GM23338 (cell line): ENCODE data around the gene AMPH. TPM values are rescaled to one million over a fixed set of nuclear protein-coding genes. Genes with fewer than 3 reads are reported as not detected.

Experiments
- ATAC-seq: fragments of 200-7000 bp; cut with Tn5 transposase; 3 replicates; pipeline ENCODE4 v1.9.1; 2020
- DNase-seq: peaks from one replicate; pipeline ENCODE4 v3.0.0-alpha.2; 2015; ENCODE audit warnings: low spot score
- H2AFZ ChIP-seq: fragments of 200-600 bp; sonication (generic); 2 replicates; pipeline ENCODE4 v1.8.0; 2016; ENCODE audit warnings: antibody characterized with exemption, mild to moderate bottlenecking, moderate library complexity
- H3F3A ChIP-seq: fragments of 200-600 bp; sonication (generic); replicated peaks from 2 replicates; pipeline ENCODE4 v1.8.0; 2017; ENCODE audit warnings: antibody characterized with exemption, mixed run types, low read depth
- H3K27ac ChIP-seq: fragments of 200-600 bp; sonication (generic); 2 replicates; pipeline ENCODE4 v1.6.1; 2016; ENCODE audit warnings: low read depth
- H3K27me3 ChIP-seq: fragments of 200-600 bp; sonication (generic); 2 replicates; pipeline ENCODE4 v1.8.0; 2016; ENCODE audit warnings: mild to moderate bottlenecking, mixed run types, moderate library complexity; ENCODE audit not compliant: insufficient read depth
- H3K36me3 ChIP-seq: fragments of 200-600 bp; sonication (generic); 2 replicates; pipeline ENCODE4 v1.8.0; 2016; ENCODE audit warnings: mild to moderate bottlenecking; ENCODE audit not compliant: insufficient read depth
- H3K4me1 ChIP-seq: fragments of 200-600 bp; sonication (generic); 2 replicates; pipeline ENCODE4 v1.8.0; 2016; ENCODE audit warnings: mild to moderate bottlenecking, moderate library complexity; ENCODE audit not compliant: insufficient read depth
- H3K4me2 ChIP-seq: fragments of 200-600 bp; sonication (generic); 2 replicates; pipeline ENCODE4 v1.7.1; 2017; ENCODE audit warnings: mixed run types
- H3K4me3 ChIP-seq: fragments of 200-600 bp; sonication (generic); 2 replicates; pipeline ENCODE4 v1.6.1; 2016; ENCODE audit warnings: mixed run types
- H3K79me2 ChIP-seq: fragments of 200-600 bp; sonication (generic); replicated peaks from 2 replicates; pipeline ENCODE4 v1.8.0; 2017; ENCODE audit warnings: mild to moderate bottlenecking; ENCODE audit not compliant: insufficient read depth
- H3K9me2 ChIP-seq: fragments of 200-600 bp; sonication (generic); 2 replicates; pipeline ENCODE4 v1.8.0; 2017; ENCODE audit not compliant: insufficient read depth
- H4K20me1 ChIP-seq: fragments of 200-600 bp; sonication (generic); replicated peaks from 2 replicates; pipeline ENCODE4 v1.8.0; 2017; ENCODE audit warnings: mild to moderate bottlenecking; ENCODE audit not compliant: insufficient read depth
- H3K27ac Mint-ChIP-seq: 2 replicates; pipeline ENCODE4 v1.8.0; 2020; ENCODE audit warnings: inconsistent platforms, mild to moderate bottlenecking, moderate library complexity, mixed read lengths
- H3K27me3 Mint-ChIP-seq: 3 replicates; pipeline ENCODE4 v1.8.0; 2022; ENCODE audit warnings: low read depth, mild to moderate bottlenecking, moderate library complexity, mixed read lengths, inconsistent platforms; ENCODE audit not compliant: insufficient read depth, poor library complexity
- H3K36me3 Mint-ChIP-seq: 3 replicates; pipeline ENCODE4 v1.8.0; 2021; ENCODE audit warnings: low read depth, mild to moderate bottlenecking, inconsistent platforms, moderate library complexity, mixed read lengths
- H3K4me1 Mint-ChIP-seq: 3 replicates; pipeline ENCODE4 v1.8.0; 2020; ENCODE audit warnings: mild to moderate bottlenecking, inconsistent platforms, mixed read lengths
- H3K4me3 Mint-ChIP-seq: 3 replicates; pipeline ENCODE4 v1.8.0; 2021; ENCODE audit warnings: moderate library complexity, mild to moderate bottlenecking, inconsistent platforms, mixed read lengths
- H3K9me3 Mint-ChIP-seq: 3 replicates; pipeline ENCODE4 v1.8.0; 2020; ENCODE audit warnings: moderate library complexity, mild to moderate bottlenecking, inconsistent platforms, mixed read lengths
- CREB1 ChIP-seq: fragments of 250-450 bp; sonication (Bioruptor Pico); IDR thresholded peaks from 2 replicates; pipeline ENCODE4 v1.5.0; 2020; ENCODE audit warnings: low read depth, mild to moderate bottlenecking, moderate library complexity
- CTCF ChIP-seq, 2 experiments: fragments of 200-600 bp in 1 of 2; sonication (generic) in 1 of 2; conservative IDR thresholded peaks; 2 replicates each; pipeline versions ENCODE4 v1.5.1 to v1.6.1; 2016 to 2017; ENCODE audit warnings: antibody characterized with exemption in 2 of 2, low read depth in 2 of 2, mild to moderate bottlenecking in 2 of 2, moderate library complexity in 1 of 2
- ETS1 ChIP-seq: IDR thresholded peaks from 2 replicates; pipeline ENCODE4 v1.6.1; 2016; ENCODE audit warnings: antibody characterized with exemption
- EZH2 ChIP-seq: fragments of 200-600 bp; sonication (generic); IDR thresholded peaks from one replicate; pipeline ENCODE4 v1.8.0; 2017; ENCODE audit warnings: antibody characterized with exemption, mild to moderate bottlenecking, low read depth; ENCODE audit not compliant: unreplicated experiment
- EZH2phosphoT487 ChIP-seq: fragments of 200-600 bp; sonication (generic); IDR thresholded peaks from one replicate; pipeline ENCODE4 v1.8.1; 2018; ENCODE audit warnings: antibody characterized with exemption; ENCODE audit not compliant: unreplicated experiment
- JUNB ChIP-seq: IDR thresholded peaks from one replicate; pipeline ENCODE4 v1.6.1; 2016; ENCODE audit warnings: antibody characterized with exemption; ENCODE audit not compliant: unreplicated experiment
- NANOG ChIP-seq: IDR thresholded peaks from 2 replicates; pipeline ENCODE4 v1.6.1; 2016; ENCODE audit warnings: antibody characterized with exemption, borderline replicate concordance
- STAT1 ChIP-seq: IDR thresholded peaks from one replicate; pipeline ENCODE4 v1.6.1; 2016; ENCODE audit warnings: antibody characterized with exemption; ENCODE audit not compliant: unreplicated experiment
- ZNF114 ChIP-seq: fragments of 250-450 bp; sonication (Bioruptor Pico); IDR thresholded peaks from 2 replicates; pipeline ENCODE4 v1.5.0; 2020; ENCODE audit warnings: mild to moderate bottlenecking, moderate library complexity
- ZNF331 ChIP-seq: fragments of 250-450 bp; sonication (Bioruptor Pico); IDR thresholded peaks from 2 replicates; pipeline ENCODE4 v1.5.0; 2020; ENCODE audit warnings: low read depth, mild to moderate bottlenecking, moderate library complexity
- ZNF462 ChIP-seq: fragments of 250-450 bp; sonication (Bioruptor Pico); IDR thresholded peaks from 2 replicates; pipeline ENCODE4 v1.5.0; 2020; ENCODE audit warnings: mild to moderate bottlenecking, moderate library complexity
- polyA plus RNA-seq: library from polyadenylated mRNA; unstranded; fragments of >200 nt; fragmentation: Nextera tagmentation; extraction: Ambion mirVana; gene quantifications from 2 replicates; pipeline ENCODE4 v1.2.1, GENCODE V29; 2016
- total RNA-seq: library from RNA; depleted of rRNA; stranded (reverse); fragments of >200 nt; shearing (Covaris generic); gene quantifications from 2 replicates; pipeline ENCODE4 v1.2.3, GENCODE V29; 2014

AMPH gene
- total and polyA plus RNA-seq, 2 experiments from 2014 or later = 4.8 to 10.2 TPM

- Histone ChIP-seq H4K20me1 (no peaks in the 10 kb centered on the region), H3K27me3 (no peaks in the 10 kb centered on the region), H3K79me2 (no peaks in the 10 kb centered on the region), H3K9me2 (0 out of 2 replicates have a peak, but pooled peaks cover 2% of the 10 kb centered on the region), H2AFZ (no peak overlapping the region), H3K36me3 (no peaks in the 10 kb centered on the region), H3K4me3 (no peak overlapping the region), H3F3A (no peaks in the 10 kb centered on the region), H3K4me2 (no peak overlapping the region), H3K4me1 (no peaks in the 10 kb centered on the region), H3K27ac (no peak overlapping the region)
- Mint-ChIP-seq H3K27me3 (no peaks in the 10 kb centered on the region), H3K36me3 (no peaks in the 10 kb centered on the region), H3K4me1 (no peaks in the 10 kb centered on the region), H3K27ac (no peak overlapping the region), H3K9me3 (no peaks in the 10 kb centered on the region), H3K4me3 (no peak overlapping the region)
- DNase-seq (no peak), ATAC-seq (no peak)
- TF ChIP-seq EZH2phosphoT487 (no peak), EZH2 (no peak), JUNB (no peak), ZNF331 (CRISPR knock-in tag) (no peak)
Observed at GRCh38 chr7:38615665-38616064, 15.5 kb downstream of the AMPH start.

- H3K4me1 Mint-ChIP-seq = no peaks in the 10 kb centered on the region; the same call in 2 of the 3 replicates
- Histone ChIP-seq H3K79me2 (no peaks in the 10 kb centered on the region), H3K4me2 (no peak overlapping the region), H3K9me2 (no peaks in the 10 kb centered on the region), H4K20me1 (no peaks in the 10 kb centered on the region; the same call in 1 of the 2 replicates), H3K4me3 (no peak overlapping the region), H3K27ac (no peak overlapping the region), H3K27me3 (no peaks in the 10 kb centered on the region), H2AFZ (no peak overlapping the region), H3F3A (no peaks in the 10 kb centered on the region), H3K36me3 (no peaks in the 10 kb centered on the region), H3K4me1 (no peaks in the 10 kb centered on the region)
- H3K9me3 Mint-ChIP-seq = no peaks in the 10 kb centered on the region; the same call in 2 of the 3 replicates
- H3K27ac Mint-ChIP-seq = no peak overlapping the region
- no peaks in the 10 kb centered on the region for H3K27me3 Mint-ChIP-seq
- no peak for ATAC-seq
- no peak overlapping the region for H3K4me3 Mint-ChIP-seq
- DNase-seq = no peak
- H3K36me3 Mint-ChIP-seq = no peaks in the 10 kb centered on the region
- TF ChIP-seq JUNB (no peak), EZH2phosphoT487 (no peak), STAT1 (no peak), NANOG (no peak), ZNF114 (CRISPR knock-in tag) (no peak), CTCF (conservative IDR thresholded peaks at IDR 0.05; ENCODE audit: low read depth in 2 of 2) (no peak), ETS1 (no peak), ZNF462 (CRISPR knock-in tag) (no peak), EZH2 (no peak), CREB1 (CRISPR knock-in tag) (no peak)
Observed at GRCh38 chr7:38607466-38607865, 23.7 kb downstream of the AMPH start.
